ENCODE results near the gene SCGB2B2. TPM values are rescaled to one million over a fixed set of nuclear protein-coding genes. Genes with fewer than 3 reads are reported as not detected.
"Not testable (repeated sequence)": the region's sequence is repeated elsewhere in the genome, so short reads cannot be mapped to it uniquely, and the experiment has no call there.

SCGB2B2 gene
- polyA plus RNA-seq, 2 of the 4 experiments (the other 2 are of a cell fraction) = 0.21 to 0.26 TPM

DNA sequence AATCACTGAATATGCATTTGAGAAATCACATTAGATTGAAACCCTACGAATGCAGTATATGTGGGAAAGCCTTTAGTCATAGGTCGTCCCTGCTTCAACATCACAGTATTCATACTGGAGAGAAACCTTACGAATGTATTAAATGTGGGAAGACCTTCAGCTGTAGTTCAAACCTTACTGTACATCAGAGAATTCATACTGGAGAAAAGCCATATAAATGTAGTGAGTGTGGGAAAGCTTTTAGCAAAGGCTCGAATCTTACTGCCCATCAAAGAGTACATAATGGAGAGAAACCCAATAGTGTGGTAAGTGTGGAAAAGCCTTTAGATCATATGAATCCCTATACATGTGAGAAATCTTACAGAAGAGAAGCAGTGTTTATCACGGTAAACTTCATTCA, 8.3 kb upstream of the SCGB2B2 start:
- TF ChIP-seq REST (IDR thresholded peaks at IDR 0.05) = peak; percentile 32; the same call in 1 of the 2 replicates
- 0 out of 2 replicates have a peak, but pooled peaks have one; percentile 17 for TF ChIP-seq GATA3 (IDR thresholded peaks at IDR 0.05; ENCODE audit: borderline replicate concordance)
- DNase-seq (ENCODE audit: low read depth in 1 of 2, low spot score in 1 of 2); CTCF ChIA-PET; H3K4me1 ChIP-seq; H3K27ac ChIP-seq; H3K4me3 ChIP-seq; H3K4me2 ChIP-seq; ATAC-seq; POLR2A ChIA-PET: not testable (repeated sequence)
- 90% methylated on average over 5 of the region's 5 CpGs for WGBS (ENCODE audit: missing lambda C conversion rate)
- FAIRE-seq = peak; percentile 99
- H3K9me3 ChIP-seq = peaks cover 100% of the 10 kb centered on the region

GRCh38 chr19:34681478-34681877, 4.5 kb upstream of the SCGB2B2 start:
- H3K27ac ChIP-seq = no peak overlapping the region
- no peak for ATAC-seq
- ChIA-PET CTCF (interaction anchor here (0.9 to 2.2 kb wide), 2 partner anchors 31 to 42 kb away, joined by 3 to 12 read pairs; no protein-coding TSS in a partner anchor), POLR2A (no interaction called here)
- whole genome bisulfite sequencing (ENCODE audit: missing lambda C conversion rate) = 92% methylated on average over 9 of the region's 9 CpGs
- FAIRE-seq = peak; percentile 46
- TF ChIP-seq, protein P1, sequence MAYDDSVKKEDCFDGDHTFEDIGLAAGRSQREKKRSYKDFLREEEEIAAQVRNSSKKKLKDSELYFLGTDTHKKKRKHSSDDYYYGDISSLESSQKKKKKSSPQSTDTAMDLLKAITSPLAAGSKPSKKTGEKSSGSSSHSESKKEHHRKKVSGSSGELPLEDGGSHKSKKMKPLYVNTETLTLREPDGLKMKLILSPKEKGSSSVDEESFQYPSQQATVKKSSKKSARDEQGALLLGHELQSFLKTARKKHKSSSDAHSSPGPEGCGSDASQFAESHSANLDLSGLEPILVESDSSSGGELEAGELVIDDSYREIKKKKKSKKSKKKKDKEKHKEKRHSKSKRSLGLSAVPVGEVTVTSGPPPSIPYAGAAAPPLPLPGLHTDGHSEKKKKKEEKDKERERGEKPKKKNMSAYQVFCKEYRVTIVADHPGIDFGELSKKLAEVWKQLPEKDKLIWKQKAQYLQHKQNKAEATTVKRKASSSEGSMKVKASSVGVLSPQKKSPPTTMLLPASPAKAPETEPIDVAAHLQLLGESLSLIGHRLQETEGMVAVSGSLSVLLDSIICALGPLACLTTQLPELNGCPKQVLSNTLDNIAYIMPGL (CRISPR knock-in tag; IDR thresholded peaks at IDR 0.05; ENCODE audit: borderline replicate concordance) = no peak
- TF ChIP-seq POLR2AphosphoS2 (conservative IDR thresholded peaks at IDR 0.05; ENCODE audit: low read length) = no peak
- no peak for TF ChIP-seq MYC (IDR thresholded peaks at IDR 0.05; ENCODE audit: borderline replicate concordance, low read length)
- no peak for TF ChIP-seq HDAC2 (IDR thresholded peaks at IDR 0.05)
- no peak for TF ChIP-seq GATA3 (IDR thresholded peaks at IDR 0.05; ENCODE audit: borderline replicate concordance)
- no peak for TF ChIP-seq EHF (CRISPR knock-in tag; IDR thresholded peaks at IDR 0.05)
- no peak for TF ChIP-seq ZSCAN20 (CRISPR knock-in tag; IDR thresholded peaks at IDR 0.05)
- TF ChIP-seq NPAS2 (CRISPR knock-in tag; IDR thresholded peaks at IDR 0.05; ENCODE audit: borderline replicate concordance) = no peak
- TF ChIP-seq ZFP36 (IDR thresholded peaks at IDR 0.05; ENCODE audit: borderline replicate concordance, partially characterized antibody) = no peak
- no peak for TF ChIP-seq ZNF302 (CRISPR knock-in tag; IDR thresholded peaks at IDR 0.05)
- TF ChIP-seq CBX8 (IDR thresholded peaks at IDR 0.05) = no peak
- no peak for TF ChIP-seq USF2 (IDR thresholded peaks at IDR 0.05)
- no peak for TF ChIP-seq JUNB (IDR thresholded peaks at IDR 0.05)
- no peak for TF ChIP-seq MAZ (IDR thresholded peaks at IDR 0.05; ENCODE audit: borderline replicate concordance, low read depth, low read length)
- no peak for TF ChIP-seq KDM5A (IDR thresholded peaks at IDR 0.05)
- no peak for TF ChIP-seq RARB (CRISPR knock-in tag; IDR thresholded peaks at IDR 0.05)
- no peak for TF ChIP-seq BHLHE40 (IDR thresholded peaks at IDR 0.05; ENCODE audit: low read depth, low read length)
- TF ChIP-seq, protein P2, sequence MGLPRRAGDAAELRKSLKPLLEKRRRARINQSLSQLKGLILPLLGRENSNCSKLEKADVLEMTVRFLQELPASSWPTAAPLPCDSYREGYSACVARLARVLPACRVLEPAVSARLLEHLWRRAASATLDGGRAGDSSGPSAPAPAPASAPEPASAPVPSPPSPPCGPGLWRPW (IDR thresholded peaks at IDR 0.05) = no peak
- no peaks in the 10 kb centered on the region for H3K4me1 ChIP-seq
- no peak for DNase-seq (ENCODE audit: low read depth in 1 of 2, low spot score in 1 of 2)
- no peak overlapping the region for H3K4me3 ChIP-seq
- H3K9me3 ChIP-seq = peaks cover 91% of the 10 kb centered on the region
- no peak overlapping the region for H3K4me2 ChIP-seq
